ENCODE results near the gene SLC51A. TPM values are rescaled to one million over a fixed set of nuclear protein-coding genes. Genes with fewer than 3 reads are reported as not detected.

The SLC51A gene
- total and polyA plus RNA-seq, 9 of the 15 experiments (the other 6 are each of a cell fraction or from before 2014, with no cell fraction given): 0.35 to 0.38 TPM; not detected in 7

DNA sequence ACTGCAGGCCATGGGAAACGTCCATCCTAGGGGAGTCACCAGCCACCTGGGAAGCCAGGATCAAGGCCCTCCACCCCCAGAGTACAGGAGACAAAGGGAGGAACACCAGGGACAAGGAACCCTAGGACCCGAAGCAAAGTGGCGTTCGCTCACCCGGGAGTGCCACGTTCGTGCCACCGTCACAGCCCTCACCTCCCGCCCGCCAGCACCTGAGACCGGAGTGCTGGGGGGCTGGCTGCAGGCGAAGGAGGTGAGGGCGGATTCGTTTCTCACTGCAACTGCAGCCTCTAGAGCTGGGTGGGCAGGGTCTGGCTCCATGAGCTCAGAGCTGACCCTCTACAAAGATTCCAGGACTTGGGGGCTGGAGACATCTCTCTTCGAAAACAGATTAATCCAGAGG lies 31.5 kb upstream of the SLC51A start (continued):
- TF ChIP-seq MCM7 (IDR thresholded peaks at IDR 0.05) (no peak), E2F3 (CRISPR knock-in tag; IDR thresholded peaks at IDR 0.05) (no peak), ERF (CRISPR knock-in tag; IDR thresholded peaks at IDR 0.05) (no peak), NCOA1 (IDR thresholded peaks at IDR 0.05; ENCODE audit: low read depth) (no peak), PHF20 (IDR thresholded peaks at IDR 0.05; ENCODE audit: partially characterized antibody) (no peak)
- TF ChIP-seq, protein P1, sequence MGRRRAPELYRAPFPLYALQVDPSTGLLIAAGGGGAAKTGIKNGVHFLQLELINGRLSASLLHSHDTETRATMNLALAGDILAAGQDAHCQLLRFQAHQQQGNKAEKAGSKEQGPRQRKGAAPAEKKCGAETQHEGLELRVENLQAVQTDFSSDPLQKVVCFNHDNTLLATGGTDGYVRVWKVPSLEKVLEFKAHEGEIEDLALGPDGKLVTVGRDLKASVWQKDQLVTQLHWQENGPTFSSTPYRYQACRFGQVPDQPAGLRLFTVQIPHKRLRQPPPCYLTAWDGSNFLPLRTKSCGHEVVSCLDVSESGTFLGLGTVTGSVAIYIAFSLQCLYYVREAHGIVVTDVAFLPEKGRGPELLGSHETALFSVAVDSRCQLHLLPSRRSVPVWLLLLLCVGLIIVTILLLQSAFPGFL (CRISPR knock-in tag; IDR thresholded peaks at IDR 0.05): no peak
- TF ChIP-seq, protein P2, sequence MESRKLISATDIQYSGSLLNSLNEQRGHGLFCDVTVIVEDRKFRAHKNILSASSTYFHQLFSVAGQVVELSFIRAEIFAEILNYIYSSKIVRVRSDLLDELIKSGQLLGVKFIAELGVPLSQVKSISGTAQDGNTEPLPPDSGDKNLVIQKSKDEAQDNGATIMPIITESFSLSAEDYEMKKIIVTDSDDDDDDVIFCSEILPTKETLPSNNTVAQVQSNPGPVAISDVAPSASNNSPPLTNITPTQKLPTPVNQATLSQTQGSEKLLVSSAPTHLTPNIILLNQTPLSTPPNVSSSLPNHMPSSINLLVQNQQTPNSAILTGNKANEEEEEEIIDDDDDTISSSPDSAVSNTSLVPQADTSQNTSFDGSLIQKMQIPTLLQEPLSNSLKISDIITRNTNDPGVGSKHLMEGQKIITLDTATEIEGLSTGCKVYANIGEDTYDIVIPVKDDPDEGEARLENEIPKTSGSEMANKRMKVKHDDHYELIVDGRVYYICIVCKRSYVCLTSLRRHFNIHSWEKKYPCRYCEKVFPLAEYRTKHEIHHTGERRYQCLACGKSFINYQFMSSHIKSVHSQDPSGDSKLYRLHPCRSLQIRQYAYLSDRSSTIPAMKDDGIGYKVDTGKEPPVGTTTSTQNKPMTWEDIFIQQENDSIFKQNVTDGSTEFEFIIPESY (CRISPR knock-in tag; IDR thresholded peaks at IDR 0.05): no peak
- TF ChIP-seq, protein P3, sequence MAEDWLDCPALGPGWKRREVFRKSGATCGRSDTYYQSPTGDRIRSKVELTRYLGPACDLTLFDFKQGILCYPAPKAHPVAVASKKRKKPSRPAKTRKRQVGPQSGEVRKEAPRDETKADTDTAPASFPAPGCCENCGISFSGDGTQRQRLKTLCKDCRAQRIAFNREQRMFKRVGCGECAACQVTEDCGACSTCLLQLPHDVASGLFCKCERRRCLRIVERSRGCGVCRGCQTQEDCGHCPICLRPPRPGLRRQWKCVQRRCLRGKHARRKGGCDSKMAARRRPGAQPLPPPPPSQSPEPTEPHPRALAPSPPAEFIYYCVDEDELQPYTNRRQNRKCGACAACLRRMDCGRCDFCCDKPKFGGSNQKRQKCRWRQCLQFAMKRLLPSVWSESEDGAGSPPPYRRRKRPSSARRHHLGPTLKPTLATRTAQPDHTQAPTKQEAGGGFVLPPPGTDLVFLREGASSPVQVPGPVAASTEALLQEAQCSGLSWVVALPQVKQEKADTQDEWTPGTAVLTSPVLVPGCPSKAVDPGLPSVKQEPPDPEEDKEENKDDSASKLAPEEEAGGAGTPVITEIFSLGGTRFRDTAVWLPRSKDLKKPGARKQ (CRISPR knock-in tag; IDR thresholded peaks at IDR 0.05): no peak

Measured in K562 (cell line).